KMS-11 (cell line): Measurements from ENCODE around the gene JAKMIP1.

Experiments used
- H2AFZ ChIP-seq: fragments of 200-600 bp; sonication (generic); 2 replicates; pipeline ENCODE4 v1.6.1; 2016; ENCODE audit warnings: antibody characterized with exemption, mixed run types, low read depth
- H3K27ac ChIP-seq: fragments of 200-600 bp; sonication (generic); 2 replicates; pipeline ENCODE4 v1.6.1; 2016; ENCODE audit warnings: mild to moderate bottlenecking, mixed run types
- H3K27me3 ChIP-seq: fragments of 200-600 bp; sonication (generic); 2 replicates; pipeline ENCODE4 v1.6.1; 2017; ENCODE audit warnings: mild to moderate bottlenecking, low read depth, mixed run types, moderate library complexity; ENCODE audit not compliant: insufficient read depth
- H3K36me3 ChIP-seq: fragments of 200-600 bp; sonication (generic); 2 replicates; pipeline ENCODE4 v1.6.1; 2017; ENCODE audit warnings: mild to moderate bottlenecking, mixed run types; ENCODE audit not compliant: insufficient read depth
- H3K4me1 ChIP-seq: fragments of 200-600 bp; sonication (generic); 2 replicates; pipeline ENCODE4 v1.6.1; 2016; ENCODE audit warnings: mild to moderate bottlenecking, low read depth, mixed run types; ENCODE audit not compliant: poor library complexity, severe bottlenecking
- H3K4me2 ChIP-seq: fragments of 200-600 bp; sonication (generic); 2 replicates; pipeline ENCODE4 v1.7.0; 2016; ENCODE audit warnings: mild to moderate bottlenecking, mixed run types
- H3K4me3 ChIP-seq: fragments of 200-600 bp; sonication (generic); IDR thresholded peaks from 2 replicates; pipeline ENCODE4 v1.6.1; 2017; ENCODE audit warnings: low read depth, low read length, mixed read lengths; ENCODE audit not compliant: insufficient read depth
- H3K79me2 ChIP-seq: fragments of 200-600 bp; sonication (generic); 2 replicates; pipeline ENCODE4 v1.6.1; 2016; ENCODE audit warnings: low read depth, mixed run types; ENCODE audit not compliant: insufficient read depth
- H3K9ac ChIP-seq: fragments of 200-600 bp; sonication (generic); 2 replicates; pipeline ENCODE4 v1.6.1; 2016; ENCODE audit warnings: mild to moderate bottlenecking, mixed run types
- H4K20me1 ChIP-seq: fragments of 200-600 bp; sonication (generic); 2 replicates; pipeline ENCODE4 v1.6.1; 2016; ENCODE audit warnings: mild to moderate bottlenecking, mixed run types; ENCODE audit not compliant: insufficient read depth
- CTCF ChIP-seq: fragments of 200-600 bp; sonication (generic); conservative IDR thresholded peaks from 2 replicates; pipeline ENCODE4 v1.6.1; 2017; ENCODE audit warnings: low read depth, mild to moderate bottlenecking, antibody characterized with exemption, low read length, moderate library complexity, mixed read lengths

Gene JAKMIP1

GRCh38 chr4:6055030-6055429 lies 145.3 kb downstream of the JAKMIP1 start:
- Histone ChIP-seq H3K9ac (no peak overlapping the region), H2AFZ (no peak overlapping the region), H3K27me3 (no peaks in the 10 kb centered on the region), H3K4me2 (no peak overlapping the region), H3K36me3 (no peaks in the 10 kb centered on the region), H3K4me1 (no peaks in the 10 kb centered on the region), H3K27ac (no peak overlapping the region), H3K79me2 (no peaks in the 10 kb centered on the region), H3K4me3 (no peak overlapping the region), H4K20me1 (no peaks in the 10 kb centered on the region)
- TF ChIP-seq CTCF, result no peak

- Histone ChIP-seq H3K4me2 (no peak overlapping the region), H3K9ac (no peak overlapping the region), H3K79me2 (no peaks in the 10 kb centered on the region), H4K20me1 (no peaks in the 10 kb centered on the region), H3K4me3 (no peak overlapping the region), H3K27me3 (no peaks in the 10 kb centered on the region), H3K4me1 (no peaks in the 10 kb centered on the region), H3K27ac (no peak overlapping the region), H3K36me3 (no peaks in the 10 kb centered on the region), H2AFZ (no peak overlapping the region)
- no peak for TF ChIP-seq CTCF
Measured at GRCh38 chr4:6054162-6054922, 146.0 kb downstream of the JAKMIP1 start.

- H3K27ac ChIP-seq, result no peak overlapping the region
- no peaks in the 10 kb centered on the region for H3K4me1 ChIP-seq
- no peaks in the 10 kb centered on the region for H3K79me2 ChIP-seq
- no peak overlapping the region for H2AFZ ChIP-seq
- H3K9ac ChIP-seq, result no peak overlapping the region
- TF ChIP-seq CTCF, result no peak
- H3K36me3 ChIP-seq, result no peaks in the 10 kb centered on the region
- no peak overlapping the region for H3K4me2 ChIP-seq
- no peaks in the 10 kb centered on the region for H3K27me3 ChIP-seq
- no peak overlapping the region for H3K4me3 ChIP-seq
- H4K20me1 ChIP-seq, result no peaks in the 10 kb centered on the region
Measured at GRCh38 chr4:6052679-6053078, 147.7 kb downstream of the JAKMIP1 start.

- Histone ChIP-seq H3K27ac (no peak overlapping the region), H4K20me1 (no peaks in the 10 kb centered on the region), H3K4me2 (no peak overlapping the region), H3K27me3 (no peaks in the 10 kb centered on the region), H3K9ac (no peak overlapping the region), H3K79me2 (no peaks in the 10 kb centered on the region), H2AFZ (no peak overlapping the region), H3K4me1 (no peaks in the 10 kb centered on the region), H3K4me3 (no peak overlapping the region), H3K36me3 (no peaks in the 10 kb centered on the region)
- no peak for TF ChIP-seq CTCF
Measured at GRCh38 chr4:6050551-6050950, 149.8 kb downstream of the JAKMIP1 start.
